Transverse colon (tissue), 4 donors: ENCODE measurements around the gene SLC35B2. TPM values are rescaled to one million over a fixed set of nuclear protein-coding genes. Genes with fewer than 3 reads are reported as not detected.
A peak's percentile ranks its signal among the peaks of the same experiment; 100 is the strongest.

Experiments used
- DNase-seq: peaks from one replicate; pipeline ENCODE4 v3.0.0-alpha.2; 2019
- H3K27ac ChIP-seq, 4 donors: fragments of 200-600 bp; sonication (generic); 2 replicates each; pipeline ENCODE4 v1.5.1; 2016 to 2018; ENCODE audit warnings: inconsistent platforms in 4 of 4
- H3K27me3 ChIP-seq: fragments of 200-600 bp; sonication (generic); 2 replicates; pipeline ENCODE4 v1.5.1; 2017; ENCODE audit warnings: inconsistent platforms
- H3K36me3 ChIP-seq, 4 donors: fragments of 200-600 bp; sonication (generic); 2 replicates each; pipeline ENCODE4 v1.5.1; 2017 to 2019; ENCODE audit warnings: inconsistent platforms in 4 of 4
- H3K4me1 ChIP-seq, 4 donors: fragments of 200-600 bp; sonication (generic); 2 replicates each; pipeline ENCODE4 v1.5.1; 2017 to 2020; ENCODE audit warnings: inconsistent platforms in 4 of 4
- H3K4me3 ChIP-seq, 4 donors: fragments of 200-600 bp; sonication (generic); 1 replicate in 1 of 4; 2 replicates in 3 of 4; pipeline versions ENCODE4 v1.5.1 to v1.6.1; 2017 to 2019; ENCODE audit warnings: inconsistent platforms in 4 of 4
- H3K9me3 ChIP-seq, 2 donors: fragments of 200-600 bp; sonication (generic); 2 replicates each; pipeline ENCODE4 v1.5.1; 2017 to 2019; ENCODE audit warnings: inconsistent platforms in 2 of 2
- CTCF ChIP-seq, 5 experiments: fragments of 200-600 bp in 3 of 5; fragments of 450-650 bp in 2 of 5; sonication (generic) in 3 of 5; IDR thresholded peaks; 1 replicate in 2 of 5; 2 replicates in 3 of 5; pipeline ENCODE4 v1.5.1; 2016 to 2017; ENCODE audit warnings: antibody characterized with exemption in 5 of 5, inconsistent platforms in 3 of 5, mild to moderate bottlenecking in 2 of 5, moderate library complexity in 1 of 5
- EP300 ChIP-seq: sonication (generic); formaldehyde crosslinking; IDR thresholded peaks from one replicate; pipeline ENCODE4 v1.6.1; 2017; ENCODE audit warnings: antibody characterized with exemption, low read depth
- POLR2A ChIP-seq: fragments of 450-650 bp; IDR thresholded peaks from one replicate; pipeline ENCODE4 v1.6.1; 2016; ENCODE audit warnings: antibody characterized with exemption, mild to moderate bottlenecking, moderate library complexity
- POLR2AphosphoS5 ChIP-seq, 3 donors: sonication (generic); formaldehyde crosslinking; IDR thresholded peaks; one replicate each; pipeline ENCODE4 v1.6.1; 2016; ENCODE audit warnings: antibody characterized with exemption in 3 of 3
- WGBS, 2 donors: methylation state at CpG; one replicate each; pipeline ENCODE4 v1.1.5; 2018; ENCODE audit warnings: low coverage in 1 of 2; 5-methylcytosine and 5-hydroxymethylcytosine counted together
- in situ Hi-C, 4 donors: fragments of 200-750 bp; cut with MboI; loops; one replicate each; pipeline versions ENCODE4 v1.15.0 to v1.15.1; 2017; ENCODE audit warnings: low sequenced_read_pairs in 3 of 4, low pct_ligation_motif_present in 1 of 4, low pct_unique_long_range_greater_than_20kb in 1 of 4
- intact Hi-C: fragments of 100-400 bp; cut with DNase I; formaldehyde crosslinking; loops from one replicate; pipeline ENCODE4 v1.15.1; 2023; ENCODE audit warnings: low total_unique reads
- total RNA-seq, 4 donors: library from RNA; depleted of rRNA; stranded (reverse); fragments of >200 nt; gene quantifications; one replicate each; pipeline ENCODE4 v1.1.0, GENCODE V29; 2016

Gene SLC35B2
- total RNA-seq, 4 donors from 2014 or later = 9.0 to 36.4 (median 22.5) TPM

- H3K4me1 ChIP-seq = peaks cover 16 to 36% (median 26%) of the 10 kb centered on the region in 4 donors
- in situ Hi-C loops = loop anchor here in 1 of 4 donors (10.0 kb wide), 1 partner anchor 71 kb away; no protein-coding TSS in a partner anchor
- peaks cover 5% of the 10 kb centered on the region for H3K27me3 ChIP-seq
- peaks cover 0 to 4% (median 0%) of the 10 kb centered on the region in 4 donors for H3K36me3 ChIP-seq
- TF ChIP-seq CTCF (IDR thresholded peaks at IDR 0.05) (no peak), POLR2A (no peak), EP300 (no peak), POLR2AphosphoS5 (IDR thresholded peaks at IDR 0.05) (no peak)
- H3K4me3 ChIP-seq = peak overlapping the region in 3 of 4 donors; percentile 74 to 81 (median 78)
- intact Hi-C loops = no loop called here
- WGBS, 2 donors = 31 to 44% methylated on average over 4 to 9 of the region's 9 CpGs
- H3K9me3 ChIP-seq = no peaks in the 10 kb centered on the region
- DNase-seq = peak; percentile 33
- H3K27ac ChIP-seq = peak overlapping the region; percentile 46 to 90 (median 86)
Observed at GRCh38 chr6:44263354-44264100, 6.2 kb upstream of the SLC35B2 start.

GRCh38 chr6:44262467-44263353 is 5.4 kb upstream of the SLC35B2 start:
- DNase-seq = no peak
- H3K4me3 ChIP-seq = peak overlapping the region in 1 of 4 donors; percentile 81
- H3K36me3 ChIP-seq = peaks cover 0 to 4% (median 0%) of the 10 kb centered on the region in 4 donors
- peak overlapping the region; percentile 46 to 90 (median 86) for H3K27ac ChIP-seq
- H3K9me3 ChIP-seq = no peaks in the 10 kb centered on the region
- TF ChIP-seq CTCF (IDR thresholded peaks at IDR 0.05) (no peak), EP300 (no peak), POLR2A (no peak)
- WGBS, 2 donors = 60% methylated on average over 7 of the region's 7 CpGs; no CpG with 5 or more reads in 1 of the 2 donors
- intact Hi-C loops = no loop called here
- peaks cover 20 to 40% (median 31%) of the 10 kb centered on the region in 4 donors for H3K4me1 ChIP-seq
- H3K27me3 ChIP-seq = no peaks in the 10 kb centered on the region
- in situ Hi-C loops = loop anchor here in 1 of 4 donors (10.0 kb wide), 1 partner anchor 72 kb away; no protein-coding TSS in a partner anchor

- peaks cover 0 to 4% (median 0%) of the 10 kb centered on the region in 4 donors for H3K36me3 ChIP-seq
- in situ Hi-C loops = loop anchor here in 1 of 4 donors (10.0 kb wide), 1 partner anchor 73 kb away; no protein-coding TSS in a partner anchor
- peaks cover 22 to 44% (median 35%) of the 10 kb centered on the region in 4 donors for H3K4me1 ChIP-seq
- TF ChIP-seq POLR2A = no peak
- TF ChIP-seq EP300 = no peak
- no peak for TF ChIP-seq POLR2AphosphoS5 (IDR thresholded peaks at IDR 0.05)
- 96% methylated on average over 5 of the region's 8 CpGs; no CpG with 5 or more reads in 1 of the 2 donors for WGBS, 2 donors
- no peaks in the 10 kb centered on the region for H3K27me3 ChIP-seq
- no peak overlapping the region for H3K4me3 ChIP-seq
- no peak overlapping the region for H3K27ac ChIP-seq
- DNase-seq = no peak
- intact Hi-C loops = no loop called here
- no peaks in the 10 kb centered on the region for H3K9me3 ChIP-seq
Observed at GRCh38 chr6:44261581-44261980, 4.3 kb upstream of the SLC35B2 start.

GRCh38 chr6:44260451-44261297 is 3.3 kb upstream of the SLC35B2 start:
- WGBS, 2 donors = 77 to 90% methylated on average over 3 to 6 of the region's 6 CpGs
- intact Hi-C loops (no loop called here), in situ Hi-C loops (loop anchor here in 1 of 4 donors (10.0 kb wide), 1 partner anchor 74 kb away; no protein-coding TSS in a partner anchor)
- no peaks in the 10 kb centered on the region for H3K9me3 ChIP-seq
- no peaks in the 10 kb centered on the region for H3K27me3 ChIP-seq
- TF ChIP-seq POLR2A (no peak), CTCF (IDR thresholded peaks at IDR 0.05) (no peak)
- H3K4me3 ChIP-seq = no peak overlapping the region
- no peak for DNase-seq
- peaks cover 28 to 49% (median 41%) of the 10 kb centered on the region in 4 donors for H3K4me1 ChIP-seq
- peaks cover 0 to 4% (median 0%) of the 10 kb centered on the region in 4 donors for H3K36me3 ChIP-seq
- no peak overlapping the region for H3K27ac ChIP-seq
